Left ventricle myocardium superior (tissue), 1 donor: Measurements from ENCODE around the gene EIF4E3. TPM values are rescaled to one million over a fixed set of nuclear protein-coding genes. Genes with fewer than 3 reads are reported as not detected.
A peak's percentile ranks its signal among the peaks of the same experiment; 100 is the strongest.

ENCODE experiments used
- ATAC-seq: fragments of 200-7000 bp; cut with Tn5 transposase; one replicate; pipeline ENCODE4 v1.9.1; 2020; ENCODE audit warnings: mild to moderate bottlenecking, moderate library complexity
- DNase-seq: peaks from one replicate; pipeline ENCODE4 v3.0.0-alpha.2; 2020
- intact Hi-C: fragments of 100-400 bp; cut with micrococcal nuclease; formaldehyde crosslinking; loops from one replicate; pipeline ENCODE4 v1.11.0; 2022
- total RNA-seq: library from RNA; stranded (reverse); fragmentation: NEBNext Ultra II Directional; extraction: Animal tissue kit (Norgen Biotek cat#: 25700); gene quantifications from one replicate; pipeline ENCODE4 v1.2.1, GENCODE V29; 2021
- donor health status: DM: no; HTN: yes; CAD: no; lungs with severe emphysema.

The EIF4E3 gene
- total RNA-seq, 1 donor from 2014 or later: 55.7 TPM

GRCh38 chr3:71695000-71695482 lies 30.2 kb downstream of the EIF4E3 start:
- DNase-seq: no peak
- ATAC-seq: no peak
- intact Hi-C loops: no loop called here

DNA sequence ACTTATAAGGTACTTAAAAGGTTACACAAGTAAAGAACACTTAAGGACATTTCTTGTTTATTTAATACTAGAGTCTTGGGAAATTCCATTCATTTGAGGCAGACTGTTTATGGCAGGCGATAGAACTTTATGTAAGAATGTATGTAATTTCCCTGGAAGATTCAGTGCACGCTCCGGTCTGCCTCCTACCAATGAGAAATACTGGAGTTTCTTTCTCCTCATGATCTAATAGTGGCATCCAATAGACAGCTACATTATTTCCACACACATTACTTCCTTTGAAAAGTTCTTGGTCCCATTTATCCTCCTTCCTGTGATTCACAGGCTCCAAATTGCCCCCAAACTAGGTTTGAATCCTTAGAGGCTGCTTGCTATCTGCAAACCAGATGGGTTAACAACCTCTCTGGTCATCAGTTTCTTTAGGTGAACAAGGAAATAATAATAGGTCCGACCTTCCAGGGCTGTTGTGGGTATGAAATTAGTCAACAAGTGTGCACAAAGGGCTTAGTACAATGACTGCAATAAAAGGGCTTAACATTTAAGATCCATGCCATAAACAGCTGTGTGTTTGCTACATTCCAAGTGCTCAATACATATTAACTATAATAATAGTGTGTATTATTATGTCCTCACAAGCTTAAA lies 30.7 kb downstream of the EIF4E3 start:
- intact Hi-C loops: no loop called here
- ATAC-seq: peak; percentile 13

GRCh38 chr3:71693641-71694040 lies 31.6 kb downstream of the EIF4E3 start:
- intact Hi-C loops: no loop called here
- DNase-seq (no peak), ATAC-seq (peak; percentile 21)

More for the DNA sequence above, 30.7 kb downstream of the EIF4E3 start:
- no peak for DNase-seq

- intact Hi-C loops: no loop called here
- ATAC-seq (no peak), DNase-seq (no peak)
Measured at GRCh38 chr3:71692139-71692538, 33.1 kb downstream of the EIF4E3 start.

DNA sequence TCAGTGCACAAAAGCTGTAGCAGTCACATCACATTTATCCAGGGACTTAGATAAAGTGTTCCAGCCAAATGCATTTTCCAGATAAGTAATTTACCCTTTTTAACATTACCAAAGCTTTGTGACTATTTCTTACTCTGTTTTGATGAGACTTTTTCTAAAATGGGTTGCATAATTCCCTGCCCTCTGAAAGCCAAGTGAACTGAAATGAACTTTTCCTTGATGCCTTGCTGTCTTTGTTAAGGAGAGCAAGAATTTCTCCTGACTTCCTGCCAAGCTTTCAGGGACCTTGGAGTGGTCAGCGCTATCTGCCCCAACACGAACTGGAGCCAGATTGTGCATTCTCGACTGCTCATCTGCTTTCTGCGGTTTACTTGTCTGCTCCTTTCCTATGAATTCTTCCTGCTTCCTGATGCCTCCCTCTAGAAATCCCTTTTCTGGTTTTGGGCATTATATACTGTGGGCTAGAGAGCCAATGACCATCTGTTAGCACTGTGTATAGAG lies 34.8 kb downstream of the EIF4E3 start:
- DNase-seq (no peak), ATAC-seq (peak; percentile 80)
- intact Hi-C loops: no loop called here

DNA sequence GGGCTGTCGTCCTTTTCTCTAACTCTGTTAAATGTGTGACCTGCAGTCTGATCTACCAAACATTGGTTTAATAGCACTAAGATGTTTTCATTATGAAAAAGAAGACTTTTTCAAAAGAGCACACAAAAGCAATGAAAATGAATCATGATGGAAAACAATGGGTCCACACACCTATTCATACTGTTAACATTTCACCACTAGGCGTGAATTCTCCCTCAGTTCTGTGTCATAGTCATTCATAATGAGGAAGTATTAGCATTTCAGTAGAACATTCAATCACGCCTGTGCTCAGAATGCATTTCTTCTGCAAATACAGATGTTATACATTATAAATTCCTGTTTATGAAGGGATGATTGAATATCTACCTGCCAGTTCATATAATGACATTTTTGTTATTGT lies 35.9 kb downstream of the EIF4E3 start:
- intact Hi-C loops: no loop called here
- DNase-seq (no peak), ATAC-seq (no peak)

DNA sequence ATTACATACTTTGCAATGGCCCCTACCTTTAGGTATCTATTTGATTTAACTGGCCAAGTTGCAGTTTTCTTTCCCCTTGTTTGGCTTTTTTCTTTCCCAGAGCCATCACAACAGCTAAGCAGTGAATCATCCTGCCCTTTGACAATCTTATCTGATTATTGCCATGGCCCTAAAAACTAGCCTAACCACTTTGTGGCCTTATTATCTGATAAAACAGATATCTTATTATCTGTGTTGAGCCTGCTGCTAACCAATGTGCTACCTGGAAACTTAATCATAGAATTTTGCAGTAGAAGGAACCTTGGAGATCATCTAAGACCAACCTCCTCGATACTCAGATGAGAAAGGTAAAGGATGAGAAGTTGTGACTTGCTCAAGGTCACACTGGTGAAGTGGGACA lies 37.1 kb downstream of the EIF4E3 start:
- DNase-seq: no peak
- ATAC-seq: no peak
- intact Hi-C loops: no loop called here

- DNase-seq: no peak
- intact Hi-C loops: no loop called here
- no peak for ATAC-seq
Measured at GRCh38 chr3:71685686-71686085, 39.5 kb downstream of the EIF4E3 start.

- intact Hi-C loops: no loop called here
- no peak for DNase-seq
Measured at GRCh38 chr3:71684757-71685386, 40.3 kb downstream of the EIF4E3 start.

GRCh38 chr3:71684046-71684756 lies 41.0 kb downstream of the EIF4E3 start:
- ATAC-seq (no peak), DNase-seq (no peak)
- intact Hi-C loops: no loop called here

More at GRCh38 chr3:71684757-71685386, 40.3 kb downstream of the EIF4E3 start:
- ATAC-seq: peak; percentile 33

DNA sequence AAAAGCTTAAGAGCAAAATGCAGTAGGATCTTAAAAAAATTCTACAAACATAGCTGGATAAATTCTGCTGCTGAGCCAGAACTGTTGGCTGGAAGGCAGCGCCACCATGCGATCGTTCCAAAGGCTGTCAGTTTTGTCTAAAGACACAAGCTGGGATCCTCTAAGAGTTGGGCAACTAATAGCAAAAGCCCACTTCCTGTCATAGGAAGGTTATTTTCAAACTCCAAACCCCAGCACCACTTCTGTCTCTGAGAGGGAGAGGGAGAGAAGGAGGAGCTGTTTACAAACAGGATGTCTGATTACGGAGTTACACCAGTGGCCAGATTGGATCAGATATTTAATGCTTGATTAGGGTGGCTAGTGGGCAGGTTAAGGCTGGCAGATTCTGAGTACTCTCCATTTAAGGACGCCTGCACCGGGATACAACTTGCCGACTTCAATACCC lies 44.0 kb downstream of the EIF4E3 start:
- DNase-seq (peak; percentile 64), ATAC-seq (peak; percentile 76)
- intact Hi-C loops: no loop called here

GRCh38 chr3:71680603-71681002 lies 44.6 kb downstream of the EIF4E3 start:
- intact Hi-C loops: no loop called here
- ATAC-seq (peak; percentile 59), DNase-seq (no peak)

DNA sequence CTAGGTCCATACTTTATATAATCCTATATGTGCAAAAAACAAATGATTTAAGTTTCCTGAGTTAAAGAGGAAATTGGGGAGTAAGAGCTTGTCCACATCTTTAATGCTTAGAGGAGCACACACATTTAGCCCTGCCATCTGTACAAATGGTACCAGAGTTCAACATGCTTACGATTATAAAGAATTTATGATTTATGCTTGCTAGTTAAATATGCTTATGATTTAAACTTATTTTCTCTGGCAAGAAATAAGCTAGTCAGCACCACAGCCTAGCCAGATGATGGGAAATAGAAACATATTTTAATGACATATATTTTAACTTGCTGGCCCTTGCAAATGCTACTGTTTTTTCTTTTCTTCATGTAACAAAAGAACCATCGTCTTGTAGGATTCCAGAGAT lies 48.3 kb downstream of the EIF4E3 start:
- no peak for DNase-seq
- intact Hi-C loops: no loop called here
- ATAC-seq: no peak

DNA sequence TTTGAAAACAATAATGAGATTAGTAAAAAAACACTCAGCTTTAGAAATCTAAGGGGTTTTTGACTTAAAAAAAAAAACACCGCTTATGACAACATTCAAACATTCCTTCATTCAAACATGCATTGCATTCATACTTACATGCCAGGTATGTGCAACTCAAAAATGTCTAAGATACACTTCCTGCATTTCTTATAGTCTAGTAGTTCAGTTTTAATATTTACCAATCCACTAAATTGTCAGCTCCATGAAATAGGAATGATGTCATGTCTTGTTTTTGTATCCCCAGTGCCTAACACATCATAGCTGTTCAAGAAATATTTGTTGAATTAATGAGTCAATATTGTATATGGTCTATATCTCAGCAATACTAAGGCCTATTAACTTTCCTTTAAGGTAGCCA lies 51.7 kb downstream of the EIF4E3 start:
- intact Hi-C loops: no loop called here
- DNase-seq: no peak
- ATAC-seq: no peak

- intact Hi-C loops: no loop called here
- DNase-seq (no peak), ATAC-seq (no peak)
Measured at GRCh38 chr3:71672807-71673206, 52.4 kb downstream of the EIF4E3 start.

DNA sequence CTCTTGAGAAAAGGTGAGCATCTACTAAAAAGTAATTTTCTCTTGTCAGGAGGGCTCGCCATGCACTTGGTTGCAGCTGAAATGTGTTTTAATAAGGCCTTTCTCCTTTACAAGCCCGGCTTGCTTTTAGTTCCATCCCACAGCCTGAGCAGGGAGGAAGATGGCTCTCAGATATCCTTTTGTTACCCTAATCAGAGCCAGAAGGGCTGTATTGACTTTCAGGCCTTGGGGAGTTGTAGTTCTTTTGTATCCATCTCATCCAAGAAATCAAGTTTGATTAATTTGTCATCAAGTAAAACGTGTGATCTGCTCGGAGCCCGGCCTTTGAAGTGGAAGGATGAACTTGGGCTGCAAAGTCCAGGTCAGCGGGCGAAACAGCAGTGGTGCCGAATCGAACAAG lies 52.9 kb downstream of the EIF4E3 start:
- intact Hi-C loops: no loop called here
- ATAC-seq (no peak), DNase-seq (no peak)

GRCh38 chr3:71671216-71671845 lies 53.9 kb downstream of the EIF4E3 start:
- DNase-seq (no peak), ATAC-seq (no peak)
- intact Hi-C loops: no loop called here

DNA sequence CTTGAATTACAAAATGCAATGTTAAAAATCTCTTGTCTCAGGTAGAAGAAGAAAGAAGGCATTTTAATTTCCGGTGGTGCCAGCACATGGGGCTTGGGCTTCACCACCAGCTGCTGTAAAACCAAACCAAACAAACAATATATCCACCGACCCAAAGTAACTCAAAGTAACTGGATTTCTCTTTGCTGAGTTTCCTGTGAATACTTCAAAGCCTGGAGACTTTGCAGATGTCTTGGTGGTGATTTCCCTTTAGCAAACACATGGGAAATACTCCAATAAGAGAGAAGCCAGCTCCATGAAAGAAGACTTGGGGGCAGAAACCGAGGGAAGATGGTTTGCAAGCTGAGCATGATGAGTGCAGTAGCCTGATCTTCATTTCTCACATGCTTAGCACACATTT lies 62.6 kb downstream of the EIF4E3 start:
- no peak for DNase-seq
- ATAC-seq: no peak
- intact Hi-C loops: no loop called here

GRCh38 chr3:71662056-71662455 lies 63.1 kb downstream of the EIF4E3 start:
- no peak for DNase-seq
- intact Hi-C loops: no loop called here
- no peak for ATAC-seq
